IMR-90 (cell line): Measurements from ENCODE around the gene HS3ST5.

Experiments used
- CEBPB ChIP-seq: IDR thresholded peaks from 2 replicates; pipeline ENCODE4 v1.6.1; 2012; ENCODE audit warnings: low read depth, low read length, improper control_type of control experiment
- CTCF ChIP-seq: conservative IDR thresholded peaks from 2 replicates; pipeline ENCODE4 v1.5.1; 2012; ENCODE audit warnings: mild to moderate bottlenecking, low read depth, low read length, improper control_type of control experiment
- POLR2A ChIP-seq: IDR thresholded peaks from 2 replicates; pipeline ENCODE4 v1.6.1; 2012; ENCODE audit warnings: mild to moderate bottlenecking, low read depth, low read length

GRCh38 chr6:114033606-114034005 lies 309.2 kb downstream of the HS3ST5 start:
- TF ChIP-seq POLR2A (no peak), CTCF (no peak), CEBPB (no peak)
